Large intestine (tissue), 3 donors: ENCODE measurements around the gene BUB1B. TPM values are rescaled to one million over a fixed set of nuclear protein-coding genes. Genes with fewer than 3 reads are reported as not detected.

Experiments used
- DNase-seq, 2 donors: peaks; one replicate each; pipeline versions ENCODE4 v3.0.0 to v3.0.0-alpha.2; 2013
- H3K27ac ChIP-seq: one replicate; pipeline ENCODE4 v1.5.1; 2013; ENCODE audit warnings: low read length
- H3K27me3 ChIP-seq: 2 replicates; pipeline ENCODE4 v1.6.1; 2013; ENCODE audit warnings: low read length; ENCODE audit not compliant: control insufficient read depth, insufficient read depth
- H3K36me3 ChIP-seq: 2 replicates; pipeline ENCODE4 v1.6.1; 2013; ENCODE audit warnings: low read length; ENCODE audit not compliant: control insufficient read depth, insufficient read depth
- H3K4me1 ChIP-seq: one replicate; pipeline ENCODE4 v1.6.1; 2013; ENCODE audit warnings: low read length; ENCODE audit not compliant: control insufficient read depth, insufficient read depth
- H3K4me3 ChIP-seq: one replicate; pipeline ENCODE4 v1.5.1; 2013; ENCODE audit warnings: low read length
- H3K9me3 ChIP-seq: one replicate; pipeline ENCODE4 v1.6.1; 2013; ENCODE audit warnings: mild to moderate bottlenecking, low read depth, low read length, moderate library complexity; ENCODE audit not compliant: control insufficient read depth
- WGBS: methylation state at CpG from one replicate; pipeline ENCODE4 v1.1.5; 2013; ENCODE audit warnings: low lambda C conversion rate; ENCODE audit not compliant: insufficient coverage; 5-methylcytosine and 5-hydroxymethylcytosine counted together
- polyA plus RNA-seq: library from polyadenylated mRNA; unstranded; fragments of 120-200 nt; gene quantifications from one replicate; pipeline ENCODE4 v1.2.1, GENCODE V29; 2013

BUB1B gene
- polyA plus RNA-seq, 1 donor, result 12.8 TPM

GRCh38 chr15:40255033-40255432, 94.2 kb downstream of the BUB1B start:
- Histone ChIP-seq H3K27me3 (peaks cover 21% of the 10 kb centered on the region), H3K4me1 (peaks cover 20% of the 10 kb centered on the region), H3K4me3 (no peak overlapping the region), H3K27ac (no peak overlapping the region), H3K36me3 (peaks cover 9% of the 10 kb centered on the region), H3K9me3 (no peaks in the 10 kb centered on the region)
- WGBS, result no CpG with 5 or more reads among the region's 4 CpGs
- DNase-seq, result no peak

DNA sequence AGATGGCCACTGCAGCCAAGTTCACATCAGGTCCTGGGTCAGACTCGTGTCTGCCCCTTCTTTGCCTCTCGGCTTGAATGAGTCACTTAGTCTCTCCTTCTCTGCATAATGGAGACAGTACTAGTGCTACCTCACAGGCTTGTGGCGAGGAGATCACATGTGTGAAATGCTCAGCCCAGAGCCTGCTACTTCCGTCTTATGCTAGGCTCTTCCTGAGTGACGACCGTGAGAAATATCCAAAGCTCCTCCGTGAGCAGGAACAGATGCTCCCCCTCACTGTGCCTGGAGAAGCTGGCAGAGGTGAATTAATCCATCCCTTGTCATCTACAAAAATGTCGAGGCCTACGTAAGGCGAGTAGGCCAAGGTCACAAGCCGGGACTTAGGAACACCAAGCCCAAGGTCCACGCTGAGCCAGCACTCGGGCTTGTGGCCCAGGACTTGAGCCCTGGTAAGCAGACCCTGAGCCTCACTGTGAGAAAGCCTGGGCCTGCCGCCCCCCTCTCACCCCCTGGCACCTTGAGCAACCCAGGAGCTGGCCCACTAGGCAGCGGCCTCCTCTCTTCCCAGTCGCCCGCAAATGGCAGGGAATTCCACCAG, 95.9 kb downstream of the BUB1B start:
- no CpG with 5 or more reads among the region's 17 CpGs for WGBS
- H3K4me1 ChIP-seq, result peaks cover 10% of the 10 kb centered on the region

DNA sequence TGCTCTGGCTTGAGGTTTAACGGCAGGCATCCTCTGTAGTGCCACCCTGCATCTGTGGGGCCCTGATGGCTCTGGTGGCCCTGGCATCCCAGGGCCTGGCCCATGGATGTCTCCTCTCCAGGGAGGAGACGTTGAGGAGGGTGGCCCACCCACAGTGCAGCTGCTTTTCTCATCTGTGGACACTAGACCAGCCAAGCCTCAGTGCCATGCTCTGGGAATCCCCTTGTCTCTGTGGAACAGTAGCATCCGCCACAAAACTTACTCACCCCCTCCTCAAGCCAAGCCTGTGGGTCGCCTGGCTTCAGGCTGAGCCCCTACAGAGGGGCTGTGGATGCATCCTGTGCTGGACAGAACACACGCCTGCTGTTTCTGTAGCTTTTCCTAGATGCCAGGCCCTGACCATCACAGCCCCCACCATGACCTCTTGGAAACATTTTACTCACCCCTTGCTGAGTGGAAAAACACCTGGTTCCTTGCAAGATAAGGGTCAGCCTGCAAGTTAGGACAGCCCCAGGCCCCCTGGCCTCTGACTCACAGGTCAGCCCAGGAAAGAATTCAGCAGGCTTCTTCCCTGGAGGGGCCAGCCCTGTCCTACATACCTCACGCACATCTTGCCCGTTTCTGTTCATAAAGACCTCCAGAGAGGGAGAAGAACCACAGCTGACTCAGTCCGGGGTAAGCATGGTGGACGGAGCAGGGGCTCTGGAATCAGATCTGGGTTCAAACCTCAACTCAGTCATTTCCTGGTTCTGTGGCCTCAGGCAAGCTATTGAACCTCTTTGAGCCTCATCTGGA, 97.0 kb downstream of the BUB1B start:
- WGBS, result no CpG with 5 or more reads among the region's 9 CpGs
- Histone ChIP-seq H3K4me1 (peaks cover 13% of the 10 kb centered on the region), H3K27me3 (peaks cover 12% of the 10 kb centered on the region), H3K9me3 (no peaks in the 10 kb centered on the region), H3K4me3 (no peak overlapping the region), H3K27ac (no peak overlapping the region), H3K36me3 (peaks cover 9% of the 10 kb centered on the region)
- DNase-seq, result no peak

More for the DNA sequence above, 95.9 kb downstream of the BUB1B start:
- no peak overlapping the region for H3K4me3 ChIP-seq
- H3K9me3 ChIP-seq, result no peaks in the 10 kb centered on the region
- peaks cover 9% of the 10 kb centered on the region for H3K36me3 ChIP-seq
- H3K27me3 ChIP-seq, result peaks cover 21% of the 10 kb centered on the region
- no peak for DNase-seq
- no peak overlapping the region for H3K27ac ChIP-seq

GRCh38 chr15:40258544-40258943, 97.7 kb downstream of the BUB1B start:
- WGBS, result no CpG with 5 or more reads among the region's 8 CpGs
- no peak for DNase-seq
- peaks cover 14% of the 10 kb centered on the region for H3K4me1 ChIP-seq
- H3K27me3 ChIP-seq, result peaks cover 5% of the 10 kb centered on the region
- H3K4me3 ChIP-seq, result no peak overlapping the region
- H3K27ac ChIP-seq, result no peak overlapping the region
- peaks cover 9% of the 10 kb centered on the region for H3K36me3 ChIP-seq
- H3K9me3 ChIP-seq, result no peaks in the 10 kb centered on the region

GRCh38 chr15:40259021-40259420, 98.2 kb downstream of the BUB1B start:
- no peak for DNase-seq
- H3K27ac ChIP-seq, result no peak overlapping the region
- peaks cover under 1% of the 10 kb centered on the region for H3K27me3 ChIP-seq
- WGBS, result no CpG with 5 or more reads among the region's 7 CpGs
- peaks cover 16% of the 10 kb centered on the region for H3K4me1 ChIP-seq
- no peaks in the 10 kb centered on the region for H3K9me3 ChIP-seq
- H3K4me3 ChIP-seq, result no peak overlapping the region
- peaks cover 9% of the 10 kb centered on the region for H3K36me3 ChIP-seq

DNA sequence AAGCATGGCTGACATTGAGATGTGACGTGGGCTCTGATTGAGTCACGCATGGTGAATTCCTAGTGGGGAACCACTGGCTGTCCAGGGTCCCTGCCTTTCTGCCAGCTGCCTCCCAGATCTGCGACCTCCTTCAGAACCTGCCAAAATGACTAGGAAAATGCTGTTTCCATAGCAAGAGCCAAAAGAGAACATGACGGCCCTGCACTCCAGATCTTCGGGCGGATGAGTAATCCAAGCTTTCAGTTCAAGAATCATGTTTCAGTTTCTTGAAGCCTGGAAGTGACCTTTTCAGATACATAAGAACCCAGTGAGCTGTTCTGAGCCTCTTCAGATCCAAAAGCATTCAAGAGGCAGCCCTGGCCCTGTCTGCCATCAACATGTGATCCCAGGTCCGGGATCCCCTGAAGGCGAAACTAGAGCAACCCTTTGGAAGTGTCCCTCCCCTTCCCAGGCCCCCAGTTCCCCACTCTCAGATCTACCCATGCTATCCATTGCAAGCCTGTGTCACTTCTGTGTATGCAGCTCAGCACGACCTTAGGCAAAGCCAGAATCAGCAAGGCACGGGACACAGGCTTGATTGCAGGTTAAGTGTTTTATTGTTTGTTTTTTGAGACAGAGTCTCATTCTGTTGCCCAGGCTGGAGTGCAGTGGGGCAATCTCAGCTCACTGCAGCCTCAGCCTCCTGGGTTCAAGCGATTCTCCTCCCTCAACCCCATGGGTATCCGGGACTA, 102.3 kb downstream of the BUB1B start:
- no CpG with 5 or more reads among the region's 12 CpGs for WGBS
- Histone ChIP-seq H3K36me3 (peaks cover 26% of the 10 kb centered on the region), H3K9me3 (no peaks in the 10 kb centered on the region), H3K4me3 (no peak overlapping the region), H3K4me1 (peaks cover 19% of the 10 kb centered on the region), H3K27me3 (no peaks in the 10 kb centered on the region), H3K27ac (peak overlapping the region; percentile 54)
- peak; percentile 61 to 83 for DNase-seq

DNA sequence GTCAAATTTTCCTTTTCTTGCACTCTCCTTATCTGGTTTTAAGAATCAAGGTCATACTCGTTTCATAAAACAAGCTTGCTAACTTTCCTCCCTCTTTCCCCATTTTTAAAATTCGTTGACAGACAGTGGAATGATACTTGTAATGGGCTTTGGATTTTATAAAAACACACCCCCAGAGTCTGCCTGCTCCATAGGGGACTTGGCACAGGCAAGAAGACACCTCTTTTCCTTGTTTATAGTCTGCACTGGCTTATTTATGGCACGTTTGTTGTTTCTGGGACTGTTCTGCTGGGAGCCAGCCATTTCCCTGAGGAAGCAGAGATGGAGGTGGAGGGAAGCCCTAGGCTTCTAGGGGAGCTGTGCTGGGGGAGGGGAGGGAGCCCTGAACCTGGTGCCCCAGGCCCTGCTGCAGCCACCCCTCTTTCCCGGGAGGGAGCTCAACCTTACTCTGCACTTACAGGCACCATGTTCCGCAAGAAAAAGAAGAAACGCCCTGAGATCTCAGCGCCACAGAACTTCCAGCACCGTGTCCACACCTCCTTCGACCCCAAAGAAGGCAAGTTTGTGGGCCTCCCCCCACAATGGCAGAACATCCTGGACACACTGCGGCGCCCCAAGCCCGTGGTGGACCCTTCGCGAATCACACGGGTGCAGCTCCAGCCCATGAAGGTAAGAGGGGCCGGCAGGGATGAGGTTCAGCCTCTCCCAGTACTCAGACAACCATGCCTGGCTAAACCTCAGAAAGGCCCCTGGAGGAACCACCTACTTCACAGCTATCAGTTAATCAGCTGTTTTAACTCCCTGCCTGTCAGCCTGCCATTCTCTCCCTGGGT, 103.7 kb downstream of the BUB1B start:
- H3K9me3 ChIP-seq, result no peaks in the 10 kb centered on the region
- WGBS, result no CpG with 5 or more reads among the region's 16 CpGs
- H3K27me3 ChIP-seq, result no peaks in the 10 kb centered on the region
- no peak overlapping the region for H3K4me3 ChIP-seq
- peaks cover 33% of the 10 kb centered on the region for H3K36me3 ChIP-seq
- peaks cover 19% of the 10 kb centered on the region for H3K4me1 ChIP-seq
- DNase-seq, result no peak
- H3K27ac ChIP-seq, result no peak overlapping the region

DNA sequence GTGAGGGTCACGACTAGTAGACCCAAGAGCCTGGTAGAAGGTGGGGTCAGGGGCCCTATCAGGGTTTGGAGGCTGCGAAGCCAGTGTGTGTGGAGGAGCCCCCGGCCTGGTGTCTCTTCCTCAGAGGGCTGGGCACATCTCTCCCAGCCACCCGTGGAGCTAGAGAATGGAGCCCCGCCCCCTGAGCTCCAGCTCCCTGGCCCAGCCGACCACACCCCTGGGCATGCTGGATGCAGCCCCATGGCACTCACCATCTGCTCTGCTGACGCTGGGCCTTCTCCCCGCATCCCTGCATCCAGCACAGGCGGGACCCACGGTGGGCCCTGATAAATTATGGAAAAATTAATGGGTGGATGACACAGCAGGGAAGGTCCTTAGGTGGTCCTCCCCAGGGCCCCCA, 104.5 kb downstream of the BUB1B start:
- no peaks in the 10 kb centered on the region for H3K27me3 ChIP-seq
- no peak for DNase-seq
- no peak overlapping the region for H3K4me3 ChIP-seq
- peaks cover 19% of the 10 kb centered on the region for H3K4me1 ChIP-seq
- H3K36me3 ChIP-seq, result peaks cover 33% of the 10 kb centered on the region
- H3K9me3 ChIP-seq, result no peaks in the 10 kb centered on the region
- H3K27ac ChIP-seq, result no peak overlapping the region
- WGBS, result no CpG with 5 or more reads among the region's 10 CpGs

DNA sequence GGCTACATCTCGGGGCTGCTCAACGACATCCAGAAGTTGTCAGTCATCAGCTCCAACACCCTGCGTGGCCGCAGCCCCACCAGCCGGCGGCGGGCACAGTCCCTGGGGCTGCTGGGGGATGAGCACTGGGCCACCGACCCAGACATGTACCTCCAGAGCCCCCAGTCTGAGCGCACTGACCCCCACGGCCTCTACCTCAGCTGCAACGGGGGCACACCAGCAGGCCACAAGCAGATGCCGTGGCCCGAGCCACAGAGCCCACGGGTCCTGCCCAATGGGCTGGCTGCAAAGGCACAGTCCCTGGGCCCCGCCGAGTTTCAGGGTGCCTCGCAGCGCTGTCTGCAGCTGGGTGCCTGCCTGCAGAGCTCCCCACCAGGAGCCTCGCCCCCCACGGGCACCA, 105.0 kb downstream of the BUB1B start:
- no CpG with 5 or more reads among the region's 20 CpGs for WGBS
- H3K4me1 ChIP-seq, result peaks cover 19% of the 10 kb centered on the region
- no peak overlapping the region for H3K4me3 ChIP-seq
- H3K36me3 ChIP-seq, result peaks cover 35% of the 10 kb centered on the region
- H3K27me3 ChIP-seq, result no peaks in the 10 kb centered on the region
- no peaks in the 10 kb centered on the region for H3K9me3 ChIP-seq
- no peak overlapping the region for H3K27ac ChIP-seq
- no peak for DNase-seq

DNA sequence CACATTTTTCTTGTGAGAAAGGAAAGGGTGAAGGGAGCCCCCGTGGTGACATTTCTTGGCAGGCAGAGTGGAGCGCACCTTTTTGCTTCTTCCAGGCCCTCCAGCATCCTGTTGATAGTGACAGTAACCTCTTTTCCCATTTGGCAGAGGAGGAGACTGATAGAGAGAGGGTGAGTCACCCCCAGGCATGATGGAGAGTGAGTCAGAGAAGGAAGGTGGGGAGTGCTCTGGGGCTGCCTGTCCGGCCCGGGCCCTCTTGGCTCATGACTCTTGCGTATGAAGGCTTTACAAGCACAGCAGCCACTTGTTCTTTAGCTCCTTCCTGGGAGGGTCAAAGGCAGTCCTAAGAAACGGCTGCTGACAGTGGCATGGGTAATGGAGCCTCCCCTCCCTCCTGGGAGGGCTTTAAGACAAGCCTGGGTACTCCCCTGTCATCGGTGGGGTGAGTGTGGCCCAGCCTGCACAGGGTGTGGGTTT, 106.0 kb downstream of the BUB1B start:
- Histone ChIP-seq H3K36me3 (peaks cover 35% of the 10 kb centered on the region), H3K4me3 (no peak overlapping the region), H3K9me3 (no peaks in the 10 kb centered on the region), H3K4me1 (peaks cover 19% of the 10 kb centered on the region), H3K27me3 (no peaks in the 10 kb centered on the region), H3K27ac (no peak overlapping the region)
- WGBS, result no CpG with 5 or more reads among the region's 7 CpGs
- DNase-seq, result no peak
